Endothelial cell of umbilical vein (primary cell): ENCODE data around the gene XAF1. TPM values are rescaled to one million over a fixed set of nuclear protein-coding genes. Genes with fewer than 3 reads are reported as not detected.

Experiments used
- BruUV-seq: library from RNA; stranded (reverse); fragments of 400-500 nt; replicated peaks from 2 replicates; lab custom pipeline; 2021; lab: Mats Ljungman, UMichigan
- CTCF ChIA-PET: fragments of 300-600, 350-600 bp; sonication (Branson Sonifier 250); formaldehyde crosslinking; loops from one replicate; lab custom pipeline; 2021; ENCODE audit warnings: antibody characterized with exemption, inconsistent platforms; lab: Charles Lee
- POLR2A ChIA-PET: fragments of 300-600, 350-600 bp; sonication (Branson Sonifier 250); formaldehyde crosslinking; loops from one replicate; lab custom pipeline; 2021; ENCODE audit warnings: antibody characterized with exemption, inconsistent platforms; lab: Charles Lee
- DNase-seq: peaks from one replicate; pipeline ENCODE4 v3.0.0-alpha.2; 2011; ENCODE audit warnings: low read depth, low spot score
- FAIRE-seq: peaks from 2 replicates; lab custom pipeline; 2011; peaks lifted over from hg19 to GRCh38; lab: Jason Lieb, UNC
- H2AFZ ChIP-seq: 2 replicates; pipeline ENCODE4 v1.6.0; 2012; ENCODE audit warnings: low read depth, low read length, control low read depth, inconsistent platforms
- H3K27ac ChIP-seq: 2 replicates; pipeline ENCODE4 v1.5.1; 2011; ENCODE audit warnings: low read depth, mild to moderate bottlenecking, control low read depth, low read length, moderate library complexity; ENCODE audit not compliant: insufficient read depth
- H3K27me3 ChIP-seq, 2 experiments: 2 replicates each; pipeline versions ENCODE4 v1.6.0 to v1.6.1; 2011; ENCODE audit warnings: low read length in 2 of 2, mixed read lengths in 1 of 2; ENCODE audit not compliant: control insufficient read depth in 2 of 2, insufficient read depth in 2 of 2
- H3K36me3 ChIP-seq, 2 experiments: 2 replicates in 1 of 2; 3 replicates in 1 of 2; pipeline ENCODE4 v1.5.1; 2011; ENCODE audit warnings: low read length in 2 of 2, mild to moderate bottlenecking in 1 of 2, moderate library complexity in 1 of 2; ENCODE audit not compliant: control insufficient read depth in 2 of 2, insufficient read depth in 2 of 2; ENCODE audit errors: extremely low read depth in 1 of 2
- H3K4me1 ChIP-seq: 3 replicates; pipeline ENCODE4 v1.5.1; 2011; ENCODE audit warnings: mild to moderate bottlenecking, low read length; ENCODE audit not compliant: control insufficient read depth, insufficient read depth; ENCODE audit errors: extremely low read depth
- H3K4me2 ChIP-seq: 2 replicates; pipeline ENCODE4 v1.6.1; 2011; ENCODE audit warnings: low read length, control low read depth, mixed read lengths; ENCODE audit not compliant: insufficient read depth
- H3K4me3 ChIP-seq, 3 experiments: fragments of 200-600 bp in 1 of 3; sonication (generic), shearing (Covaris generic) in 1 of 3; replicated peaks in 1 of 3; 2 replicates each; pipeline ENCODE4 v1.5.1; 2011 to 2016; ENCODE audit warnings: control low read depth in 3 of 3, low read length in 3 of 3, mild to moderate bottlenecking in 2 of 3, inconsistent platforms in 1 of 3, low read depth in 1 of 3, moderate library complexity in 1 of 3; ENCODE audit not compliant: insufficient read depth in 1 of 3
- H3K79me2 ChIP-seq: 2 replicates; pipeline ENCODE4 v1.6.0; 2012; ENCODE audit warnings: low read length, inconsistent platforms; ENCODE audit not compliant: control insufficient read depth, insufficient read depth
- H3K9ac ChIP-seq: replicated peaks from 2 replicates; pipeline ENCODE3; 2011; ENCODE audit warnings: low read length, control low read depth; ENCODE audit not compliant: insufficient read depth; ENCODE audit errors: extremely low read depth
- H3K9me1 ChIP-seq: replicated peaks from 3 replicates; pipeline ENCODE4 v1.6.0; 2011; ENCODE audit warnings: mild to moderate bottlenecking, low read length; ENCODE audit not compliant: control insufficient read depth, insufficient read depth; ENCODE audit errors: extremely low read depth
- H3K9me3 ChIP-seq: replicated peaks from 2 replicates; pipeline ENCODE4 v1.5.1; 2012; ENCODE audit warnings: low read length, inconsistent platforms; ENCODE audit not compliant: control insufficient read depth, insufficient read depth
- H4K20me1 ChIP-seq: replicated peaks from 2 replicates; pipeline ENCODE3; 2011; ENCODE audit warnings: mild to moderate bottlenecking, low read length; ENCODE audit not compliant: control insufficient read depth, insufficient read depth; ENCODE audit errors: extremely low read depth
- EZH2 ChIP-seq: IDR thresholded peaks from 2 replicates; pipeline ENCODE4 v1.6.1; 2012; ENCODE audit warnings: borderline replicate concordance, low read depth, mild to moderate bottlenecking, moderate library complexity, low read length, inconsistent platforms; ENCODE audit not compliant: severe bottlenecking
- FOS ChIP-seq: IDR thresholded peaks from 2 replicates; pipeline ENCODE4 v1.6.1; 2011; ENCODE audit warnings: mild to moderate bottlenecking, low read length, moderate library complexity, borderline replicate concordance; ENCODE audit not compliant: insufficient read depth
- GATA2 ChIP-seq: IDR thresholded peaks from 2 replicates; pipeline ENCODE4 v1.7.0; 2011; ENCODE audit warnings: low read depth, mild to moderate bottlenecking, moderate library complexity, mixed read lengths, low read length; ENCODE audit not compliant: insufficient read length, insufficient read depth
- JUN ChIP-seq: IDR thresholded peaks from 2 replicates; pipeline ENCODE4 v1.6.1; 2011; ENCODE audit warnings: borderline replicate concordance, low read depth; ENCODE audit not compliant: insufficient read length, insufficient read depth
- MAX ChIP-seq: IDR thresholded peaks from 2 replicates; pipeline ENCODE4 v1.6.1; 2011; ENCODE audit not compliant: insufficient read depth, insufficient read length
- MYC ChIP-seq: IDR thresholded peaks from one replicate; pipeline ENCODE4 v1.6.1; 2011; ENCODE audit warnings: mild to moderate bottlenecking, low read depth, low read length
- POLR2A ChIP-seq: IDR thresholded peaks from 2 replicates; pipeline ENCODE4 v1.6.1; 2012; ENCODE audit warnings: low read depth, mild to moderate bottlenecking, control low read depth, low read length
- POLR2AphosphoS5 ChIP-seq: IDR thresholded peaks from 2 replicates; pipeline ENCODE4 v1.6.1; 2012; ENCODE audit warnings: low read depth, mild to moderate bottlenecking, control low read depth, low read length, moderate library complexity; ENCODE audit not compliant: insufficient read depth
- dilution Hi-C: fragments of 300-500 bp; cut with MboI; formaldehyde crosslinking; loops from one replicate; pipeline ENCODE4 v1.15.0; 2019; ENCODE audit warnings: low sequenced_read_pairs; ENCODE audit not compliant: extremely low pct_ligation_motif_present
- intact Hi-C: fragments of 100-400 bp; cut with micrococcal nuclease; formaldehyde crosslinking; loops from one replicate; pipeline ENCODE4 v1.10.0; 2022
- polyA plus RNA-seq, 4 experiments: library from polyadenylated mRNA; depleted of rRNA in 3 of 4; stranded (reverse) in 3 of 4; unstranded in 1 of 4; fragments of >200 nt; gene quantifications; 2 replicates each; pipeline versions ENCODE4 v1.2.1 to v1.2.3, GENCODE V29; 2011 to 2012; ENCODE audit warnings: missing spikeins in 1 of 4
- total RNA-seq: library from RNA; stranded (reverse); gene quantifications from 2 replicates; pipeline ENCODE4 v1.2.3, GENCODE V29; 2021
- TF ChIP-seq, protein P1 (sequence below), 2 donors: IDR thresholded peaks; 1 replicate in 1 of 2; 2 replicates in 1 of 2; pipeline ENCODE4 v1.5.1; 2011; ENCODE audit warnings: low read length in 2 of 2, mild to moderate bottlenecking in 2 of 2, moderate library complexity in 2 of 2, control low read depth in 1 of 2, inconsistent platforms in 1 of 2, low read depth in 1 of 2; ENCODE audit not compliant: insufficient read depth in 1 of 2; ENCODE audit errors: extremely low read depth in 1 of 2

Gene XAF1
- total and polyA plus RNA-seq, 2 donors (not counting 3 experiments of a cell fraction or from before 2014, with no cell fraction given), result 6.3 to 21.5 TPM

GRCh38 chr17:6706499-6706898 lies 49.3 kb upstream of the XAF1 start:
- Histone ChIP-seq H3K9me1 (no peaks in the 10 kb centered on the region), H3K4me2 (no peak overlapping the region), H2AFZ (no peak overlapping the region), H3K27me3 (peaks cover 1 to 6% of the 10 kb centered on the region in 2 experiments), H3K79me2 (no peaks in the 10 kb centered on the region), H3K9me3 (no peaks in the 10 kb centered on the region), H4K20me1 (no peaks in the 10 kb centered on the region), H3K4me1 (no peaks in the 10 kb centered on the region), H3K9ac (no peak overlapping the region), H3K27ac (no peak overlapping the region), H3K4me3 (no peak overlapping the region), H3K36me3 (no peaks in the 10 kb centered on the region)
- ChIA-PET CTCF (interaction anchor here (0.9 to 1.5 kb wide), 4 partner anchors 9 to 40 kb away, joined by 3 to 5 read pairs (median 4); no protein-coding TSS in a partner anchor), POLR2A (no interaction called here)
- dilution Hi-C loops, result no loop called here
- intact Hi-C loops, result no loop called here
- DNase-seq (no peak), FAIRE-seq (no peak)
- TF ChIP-seq MAX (no peak), POLR2A (no peak), JUN (no peak), EZH2 (no peak), MYC (no peak), FOS (no peak), GATA2 (no peak), POLR2AphosphoS5 (no peak)
- TF ChIP-seq, protein P1, sequence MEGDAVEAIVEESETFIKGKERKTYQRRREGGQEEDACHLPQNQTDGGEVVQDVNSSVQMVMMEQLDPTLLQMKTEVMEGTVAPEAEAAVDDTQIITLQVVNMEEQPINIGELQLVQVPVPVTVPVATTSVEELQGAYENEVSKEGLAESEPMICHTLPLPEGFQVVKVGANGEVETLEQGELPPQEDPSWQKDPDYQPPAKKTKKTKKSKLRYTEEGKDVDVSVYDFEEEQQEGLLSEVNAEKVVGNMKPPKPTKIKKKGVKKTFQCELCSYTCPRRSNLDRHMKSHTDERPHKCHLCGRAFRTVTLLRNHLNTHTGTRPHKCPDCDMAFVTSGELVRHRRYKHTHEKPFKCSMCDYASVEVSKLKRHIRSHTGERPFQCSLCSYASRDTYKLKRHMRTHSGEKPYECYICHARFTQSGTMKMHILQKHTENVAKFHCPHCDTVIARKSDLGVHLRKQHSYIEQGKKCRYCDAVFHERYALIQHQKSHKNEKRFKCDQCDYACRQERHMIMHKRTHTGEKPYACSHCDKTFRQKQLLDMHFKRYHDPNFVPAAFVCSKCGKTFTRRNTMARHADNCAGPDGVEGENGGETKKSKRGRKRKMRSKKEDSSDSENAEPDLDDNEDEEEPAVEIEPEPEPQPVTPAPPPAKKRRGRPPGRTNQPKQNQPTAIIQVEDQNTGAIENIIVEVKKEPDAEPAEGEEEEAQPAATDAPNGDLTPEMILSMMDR (IDR thresholded peaks at IDR 0.05; ENCODE audit: extremely low read depth in 1 of 2, insufficient read depth in 1 of 2, low read depth in 1 of 2, low read length in 2 of 2), result no peak
- no TSS peak for BruUV-seq
